ENCODE data around the gene PNPLA8. TPM values are rescaled to one million over a fixed set of nuclear protein-coding genes. Genes with fewer than 3 reads are reported as not detected.
"Not testable (repeated sequence)": the region's sequence is repeated elsewhere in the genome, so short reads cannot be mapped to it uniquely, and the experiment has no call there.

The PNPLA8 gene
- total RNA-seq, 3 donors from 2014 or later, result 20.8 to 32.3 (median 23.4) TPM

DNA sequence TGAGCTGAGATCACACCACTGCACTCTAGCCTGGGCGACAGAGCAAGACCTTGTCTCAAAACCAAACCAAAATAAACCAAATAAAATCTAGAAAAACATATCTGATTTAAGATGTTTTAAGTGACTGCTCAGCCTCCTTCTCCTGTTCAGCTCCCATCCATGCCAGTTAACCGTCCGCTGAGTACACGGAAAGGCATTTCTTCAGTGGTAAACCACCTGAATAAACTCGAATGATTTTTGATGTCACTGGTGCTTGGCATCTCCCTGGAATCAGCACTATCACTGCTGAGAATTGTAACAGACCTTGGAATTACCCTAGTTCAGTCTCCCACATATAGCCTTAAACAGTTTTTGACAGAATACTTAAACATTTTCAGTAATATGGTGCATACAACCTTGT is 45.6 kb downstream of the PNPLA8 start:
- intact Hi-C loops (cut with DNase I, micrococcal nuclease), result no loop called here
- no peak overlapping the region for H3K4me3 ChIP-seq
- DNase-seq (no peak), ATAC-seq (no peak)
- no peaks in the 10 kb centered on the region for H3K9me3 ChIP-seq
- no peaks in the 10 kb centered on the region for H3K4me1 ChIP-seq (ENCODE audit: low read depth)
- TF ChIP-seq, protein P1, sequence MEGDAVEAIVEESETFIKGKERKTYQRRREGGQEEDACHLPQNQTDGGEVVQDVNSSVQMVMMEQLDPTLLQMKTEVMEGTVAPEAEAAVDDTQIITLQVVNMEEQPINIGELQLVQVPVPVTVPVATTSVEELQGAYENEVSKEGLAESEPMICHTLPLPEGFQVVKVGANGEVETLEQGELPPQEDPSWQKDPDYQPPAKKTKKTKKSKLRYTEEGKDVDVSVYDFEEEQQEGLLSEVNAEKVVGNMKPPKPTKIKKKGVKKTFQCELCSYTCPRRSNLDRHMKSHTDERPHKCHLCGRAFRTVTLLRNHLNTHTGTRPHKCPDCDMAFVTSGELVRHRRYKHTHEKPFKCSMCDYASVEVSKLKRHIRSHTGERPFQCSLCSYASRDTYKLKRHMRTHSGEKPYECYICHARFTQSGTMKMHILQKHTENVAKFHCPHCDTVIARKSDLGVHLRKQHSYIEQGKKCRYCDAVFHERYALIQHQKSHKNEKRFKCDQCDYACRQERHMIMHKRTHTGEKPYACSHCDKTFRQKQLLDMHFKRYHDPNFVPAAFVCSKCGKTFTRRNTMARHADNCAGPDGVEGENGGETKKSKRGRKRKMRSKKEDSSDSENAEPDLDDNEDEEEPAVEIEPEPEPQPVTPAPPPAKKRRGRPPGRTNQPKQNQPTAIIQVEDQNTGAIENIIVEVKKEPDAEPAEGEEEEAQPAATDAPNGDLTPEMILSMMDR (IDR thresholded peaks at IDR 0.05), result no peak
- H3K36me3 ChIP-seq (ENCODE audit: low read depth), result no peaks in the 10 kb centered on the region

DNA sequence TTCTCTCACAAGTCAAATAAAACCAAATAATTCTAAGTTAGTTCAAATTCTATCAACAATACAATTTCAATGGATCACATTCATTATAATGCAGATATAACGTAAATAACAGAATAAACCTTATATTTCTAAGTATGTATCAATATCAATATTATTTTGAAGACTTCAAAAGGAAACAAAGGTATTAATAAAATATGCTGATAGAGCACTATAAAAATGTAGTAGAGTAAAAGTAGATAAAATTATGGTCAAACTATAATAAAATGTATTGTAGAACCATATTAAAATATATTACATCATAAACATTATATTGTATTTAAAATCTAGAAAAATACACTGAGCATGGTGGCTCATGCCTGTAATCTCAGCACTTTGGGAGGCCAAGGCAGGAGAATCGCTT is 46.2 kb downstream of the PNPLA8 start:
- ATAC-seq (no peak), DNase-seq (no peak)
- no peaks in the 10 kb centered on the region for H3K36me3 ChIP-seq (ENCODE audit: low read depth)
- H3K9me3 ChIP-seq, result no peaks in the 10 kb centered on the region
- no peaks in the 10 kb centered on the region for H3K4me1 ChIP-seq (ENCODE audit: low read depth)
- TF ChIP-seq, protein P1 (IDR thresholded peaks at IDR 0.05), result no peak
- H3K4me3 ChIP-seq, result no peak overlapping the region
- intact Hi-C loops (cut with DNase I, micrococcal nuclease), result no loop called here

DNA sequence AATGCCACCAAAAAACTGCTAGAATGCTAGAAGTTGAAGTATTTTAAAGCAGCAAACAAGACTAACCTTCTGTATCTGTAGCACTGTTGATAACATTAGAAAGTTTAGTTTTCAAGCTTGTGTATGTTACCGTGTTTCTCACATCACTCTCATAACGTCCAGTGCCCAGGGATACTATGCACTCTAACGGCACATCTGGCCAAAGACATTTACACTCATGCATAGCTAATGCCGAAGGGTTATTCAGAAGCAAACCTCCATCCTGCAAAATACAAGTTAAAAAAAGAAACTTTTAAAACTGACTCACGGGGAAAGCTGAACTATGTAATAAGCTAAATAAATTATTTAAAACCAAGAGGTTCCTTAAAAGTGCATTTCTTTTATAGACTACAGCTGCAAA is 46.8 kb downstream of the PNPLA8 start:
- no peak overlapping the region for H3K4me3 ChIP-seq
- DNase-seq, result no peak
- no peaks in the 10 kb centered on the region for H3K9me3 ChIP-seq
- intact Hi-C loops (cut with DNase I, micrococcal nuclease), result no loop called here
- no peaks in the 10 kb centered on the region for H3K4me1 ChIP-seq (ENCODE audit: low read depth)
- H3K36me3 ChIP-seq (ENCODE audit: low read depth), result no peaks in the 10 kb centered on the region
- ATAC-seq, result no peak
- TF ChIP-seq, protein P1 (IDR thresholded peaks at IDR 0.05), result no peak

DNA sequence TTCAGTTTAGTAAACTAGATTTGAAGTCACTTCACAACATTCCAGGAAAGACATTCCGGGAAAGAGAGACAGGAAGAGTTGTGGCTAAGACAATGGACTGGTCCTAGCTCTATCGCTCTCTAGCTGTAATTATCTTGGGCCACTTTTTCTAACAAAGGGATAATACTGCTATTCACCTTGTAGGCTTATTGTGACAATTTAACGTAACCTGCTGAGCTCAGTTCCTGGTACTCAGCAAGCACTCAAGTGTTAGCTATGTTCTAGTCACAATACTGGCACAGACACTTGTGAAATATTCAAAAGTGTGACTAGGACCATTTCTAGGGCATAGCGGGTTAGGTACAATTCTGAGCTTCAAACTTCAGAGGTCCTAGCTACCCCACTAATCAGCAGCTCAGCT is 57.7 kb downstream of the PNPLA8 start:
- no peak for DNase-seq
- no peak for ATAC-seq
- intact Hi-C loops (cut with DNase I, micrococcal nuclease), result no loop called here
- H3K36me3 ChIP-seq (ENCODE audit: low read depth), result no peaks in the 10 kb centered on the region
- no peaks in the 10 kb centered on the region for H3K9me3 ChIP-seq
- H3K4me1 ChIP-seq (ENCODE audit: low read depth), result no peaks in the 10 kb centered on the region
- no peak overlapping the region for H3K4me3 ChIP-seq
- TF ChIP-seq, protein P1 (IDR thresholded peaks at IDR 0.05), result no peak

DNA sequence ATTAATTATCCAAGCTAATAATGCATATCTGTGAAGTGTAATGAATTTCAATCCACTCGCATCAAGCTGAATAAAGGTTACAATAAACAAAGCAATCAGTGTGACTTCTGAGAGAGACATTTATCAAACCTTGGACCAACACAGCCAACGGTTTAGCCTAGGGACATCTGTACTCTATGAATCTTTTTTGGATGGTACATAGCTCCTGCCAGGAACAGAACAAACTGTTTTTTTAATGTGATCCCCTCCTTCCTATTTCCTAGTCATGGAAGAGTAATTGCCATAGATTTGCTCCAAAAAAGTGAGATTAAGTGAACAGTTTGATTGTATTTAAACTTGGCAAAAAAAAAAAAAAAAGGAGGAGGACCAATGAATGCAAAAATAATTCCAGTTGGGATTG is 58.5 kb downstream of the PNPLA8 start:
- Histone ChIP-seq H3K9me3 (no peaks in the 10 kb centered on the region), H3K36me3 (ENCODE audit: low read depth) (no peaks in the 10 kb centered on the region), H3K4me1 (ENCODE audit: low read depth) (no peaks in the 10 kb centered on the region), H3K4me3 (no peak overlapping the region)
- intact Hi-C loops (cut with DNase I, micrococcal nuclease), result no loop called here
- TF ChIP-seq, protein P1 (IDR thresholded peaks at IDR 0.05), result no peak
- ATAC-seq, result no peak
- no peak for DNase-seq

DNA sequence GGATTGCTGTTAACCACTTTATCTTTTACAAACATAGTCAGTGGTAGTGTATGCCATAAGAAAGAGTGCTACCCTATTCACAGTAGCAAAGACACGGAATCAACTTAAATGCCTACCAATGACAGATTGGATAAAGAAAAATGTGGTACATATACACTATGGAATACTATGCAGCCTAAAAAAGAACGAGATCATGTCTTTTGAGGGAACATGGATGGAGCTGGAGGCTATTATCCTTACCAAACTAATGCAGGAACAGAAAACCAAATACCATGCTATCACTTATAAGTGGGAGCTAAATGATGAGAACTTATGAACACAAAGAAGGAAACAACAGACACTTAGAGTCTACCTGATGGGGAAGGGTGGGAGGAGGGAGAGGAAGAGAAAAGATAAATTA is 59.6 kb downstream of the PNPLA8 start:
- intact Hi-C loops (cut with DNase I, micrococcal nuclease); H3K9me3 ChIP-seq; H3K4me3 ChIP-seq; ATAC-seq; DNase-seq; H3K4me1 ChIP-seq (ENCODE audit: low read depth); H3K36me3 ChIP-seq (ENCODE audit: low read depth): not testable (repeated sequence)

All from mucosa of descending colon (tissue), 3 donors.